Measurements from ENCODE around the gene KYNU. TPM values are rescaled to one million over a fixed set of nuclear protein-coding genes. Genes with fewer than 3 reads are reported as not detected.
"Not testable (repeated sequence)": the region's sequence is repeated elsewhere in the genome, so short reads cannot be mapped to it uniquely, and the experiment has no call there.

KYNU gene
- total RNA-seq, 3 donors from 2014 or later, result 1.7 to 3.3 (median 2.7) TPM

DNA sequence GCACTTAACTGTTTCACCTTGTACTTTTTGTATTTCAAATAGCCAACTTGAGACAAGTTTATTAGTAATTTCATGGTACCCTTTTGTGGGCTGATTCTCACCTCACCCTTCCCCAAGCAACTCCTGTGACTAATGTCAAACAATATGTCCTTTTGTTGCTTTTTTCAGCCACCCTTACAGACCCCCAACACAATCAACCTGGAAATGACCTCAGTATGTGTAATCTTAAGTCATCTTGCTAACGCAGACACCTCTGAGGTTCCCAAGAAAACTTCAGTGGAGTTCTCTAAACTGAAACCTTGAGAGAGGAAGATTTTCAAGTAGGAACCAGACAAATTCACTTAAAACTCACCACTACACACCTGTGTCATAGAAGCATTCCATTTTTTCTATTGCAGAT, 69.5 kb downstream of the KYNU start:
- no peaks in the 10 kb centered on the region for H3K9me3 ChIP-seq
- no peaks in the 10 kb centered on the region for H3K4me1 ChIP-seq (ENCODE audit: low read depth)

DNA sequence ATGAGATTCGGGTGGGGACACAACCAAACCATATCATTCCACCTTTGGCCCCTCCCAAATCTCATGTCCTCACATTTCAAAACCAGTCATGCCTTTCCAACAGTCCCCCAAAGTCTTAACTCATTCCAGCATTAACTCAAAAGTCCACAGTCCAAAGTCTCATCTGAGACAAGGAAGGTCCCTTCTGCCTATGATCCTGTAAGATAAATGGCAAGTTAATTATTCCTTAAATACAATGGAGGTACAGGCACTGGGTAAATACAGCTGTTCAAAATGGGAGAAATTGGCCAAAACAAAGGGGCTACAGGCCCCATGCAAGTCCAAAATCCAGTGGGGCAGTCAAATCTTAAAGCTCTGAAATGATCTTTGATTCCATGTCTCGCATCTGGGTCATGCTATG, 71.3 kb downstream of the KYNU start:
- H3K36me3 ChIP-seq (ENCODE audit: low read depth); H3K4me1 ChIP-seq (ENCODE audit: low read depth); H3K9me3 ChIP-seq; DNase-seq; intact Hi-C loops (cut with DNase I, micrococcal nuclease); H3K4me3 ChIP-seq; ATAC-seq: not testable (repeated sequence)

More for the DNA sequence above, 69.5 kb downstream of the KYNU start:
- TF ChIP-seq, protein P1, sequence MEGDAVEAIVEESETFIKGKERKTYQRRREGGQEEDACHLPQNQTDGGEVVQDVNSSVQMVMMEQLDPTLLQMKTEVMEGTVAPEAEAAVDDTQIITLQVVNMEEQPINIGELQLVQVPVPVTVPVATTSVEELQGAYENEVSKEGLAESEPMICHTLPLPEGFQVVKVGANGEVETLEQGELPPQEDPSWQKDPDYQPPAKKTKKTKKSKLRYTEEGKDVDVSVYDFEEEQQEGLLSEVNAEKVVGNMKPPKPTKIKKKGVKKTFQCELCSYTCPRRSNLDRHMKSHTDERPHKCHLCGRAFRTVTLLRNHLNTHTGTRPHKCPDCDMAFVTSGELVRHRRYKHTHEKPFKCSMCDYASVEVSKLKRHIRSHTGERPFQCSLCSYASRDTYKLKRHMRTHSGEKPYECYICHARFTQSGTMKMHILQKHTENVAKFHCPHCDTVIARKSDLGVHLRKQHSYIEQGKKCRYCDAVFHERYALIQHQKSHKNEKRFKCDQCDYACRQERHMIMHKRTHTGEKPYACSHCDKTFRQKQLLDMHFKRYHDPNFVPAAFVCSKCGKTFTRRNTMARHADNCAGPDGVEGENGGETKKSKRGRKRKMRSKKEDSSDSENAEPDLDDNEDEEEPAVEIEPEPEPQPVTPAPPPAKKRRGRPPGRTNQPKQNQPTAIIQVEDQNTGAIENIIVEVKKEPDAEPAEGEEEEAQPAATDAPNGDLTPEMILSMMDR (IDR thresholded peaks at IDR 0.05), result no peak
- no peaks in the 10 kb centered on the region for H3K36me3 ChIP-seq (ENCODE audit: low read depth)
- intact Hi-C loops (cut with DNase I, micrococcal nuclease), result no loop called here
- H3K4me3 ChIP-seq, result no peak overlapping the region
- ATAC-seq (no peak), DNase-seq (no peak)

DNA sequence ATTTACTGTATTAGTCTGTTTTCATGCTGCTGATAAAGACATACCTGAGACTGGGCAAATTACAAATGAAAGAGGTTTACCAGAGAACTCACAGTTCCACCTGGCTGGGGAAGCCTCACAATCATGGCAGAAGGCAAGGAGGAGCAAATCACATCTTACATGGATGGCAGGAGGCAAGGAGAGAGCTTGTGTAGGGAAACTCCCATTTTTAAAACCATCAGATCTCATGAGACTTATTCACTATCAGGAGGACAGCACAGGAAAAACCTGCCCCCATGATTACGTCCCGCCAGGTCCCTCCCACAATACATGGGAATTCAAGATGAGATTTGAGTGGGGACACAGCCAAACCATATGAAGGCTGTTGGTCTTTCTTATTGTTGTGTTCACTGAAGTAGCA, 72.9 kb downstream of the KYNU start:
- ATAC-seq; intact Hi-C loops (cut with DNase I, micrococcal nuclease); H3K4me1 ChIP-seq (ENCODE audit: low read depth); H3K4me3 ChIP-seq; H3K9me3 ChIP-seq; DNase-seq; H3K36me3 ChIP-seq (ENCODE audit: low read depth): not testable (repeated sequence)

DNA sequence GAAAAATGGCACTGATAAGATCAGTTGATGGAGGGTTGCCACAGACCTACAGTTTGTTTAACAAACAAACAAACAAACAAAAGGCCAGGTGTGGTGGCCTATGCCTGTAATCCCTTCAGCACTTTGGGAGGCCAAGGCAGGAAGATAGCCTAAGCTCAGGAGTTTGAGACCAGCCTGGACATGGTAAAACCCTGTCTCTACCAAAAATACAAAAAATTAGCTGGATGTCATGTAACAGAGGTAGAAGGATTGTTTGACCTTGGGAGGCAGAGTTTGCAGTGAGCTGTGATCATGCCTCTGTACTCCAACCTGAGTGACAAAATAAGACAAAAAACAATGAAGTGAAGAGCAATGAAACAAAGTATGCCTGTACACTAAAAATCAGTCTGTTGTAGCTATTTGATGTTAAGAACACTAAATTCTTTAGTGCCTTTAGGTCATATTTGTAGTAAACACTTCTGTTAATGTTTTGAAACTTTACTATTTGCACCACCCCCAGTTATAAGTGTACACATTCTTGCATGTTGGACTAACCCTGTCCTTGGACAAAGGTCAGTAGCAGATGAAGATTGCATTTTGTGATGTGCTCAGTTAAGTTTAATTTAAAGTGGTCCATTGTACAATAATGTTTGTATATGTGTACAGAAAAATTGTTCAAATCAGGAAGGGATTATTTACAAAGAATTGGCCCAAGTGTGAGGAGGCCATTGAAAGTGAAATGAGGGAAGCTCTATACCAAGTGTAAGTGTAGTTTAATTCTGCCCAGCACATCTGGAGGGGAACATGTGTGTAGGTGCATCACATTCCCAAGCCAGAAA, 73.9 kb downstream of the KYNU start:
- intact Hi-C loops (cut with DNase I, micrococcal nuclease), result no loop called here
- ATAC-seq (no peak), DNase-seq (no peak)
- H3K36me3 ChIP-seq (ENCODE audit: low read depth), result no peaks in the 10 kb centered on the region
- H3K4me1 ChIP-seq (ENCODE audit: low read depth), result no peaks in the 10 kb centered on the region
- H3K9me3 ChIP-seq, result no peaks in the 10 kb centered on the region
- TF ChIP-seq, protein P1 (IDR thresholded peaks at IDR 0.05), result no peak
- no peak overlapping the region for H3K4me3 ChIP-seq

DNA sequence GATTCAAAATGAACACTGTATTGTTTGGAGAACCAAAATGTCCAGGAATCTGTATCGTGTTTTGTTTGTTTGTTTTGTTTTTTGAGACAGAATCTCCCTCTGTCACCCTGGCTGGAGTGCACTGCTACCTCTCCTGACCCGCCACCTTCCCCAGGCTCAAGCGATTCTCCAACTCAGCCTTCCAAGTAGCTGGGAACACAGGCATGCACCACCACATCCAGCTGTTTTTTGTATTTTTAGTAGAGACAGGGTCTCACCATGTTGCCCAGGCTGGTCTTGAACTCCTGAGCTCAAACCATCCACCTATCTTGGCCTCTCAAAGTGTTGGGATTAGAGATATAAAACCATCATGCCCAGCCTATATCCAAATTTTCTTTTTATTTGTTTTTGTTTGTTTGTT, 74.6 kb downstream of the KYNU start:
- Histone ChIP-seq H3K4me1 (ENCODE audit: low read depth) (no peaks in the 10 kb centered on the region), H3K9me3 (no peaks in the 10 kb centered on the region), H3K36me3 (ENCODE audit: low read depth) (no peaks in the 10 kb centered on the region), H3K4me3 (no peak overlapping the region)
- ATAC-seq (no peak), DNase-seq (no peak)
- intact Hi-C loops (cut with DNase I, micrococcal nuclease), result no loop called here
- TF ChIP-seq, protein P1 (IDR thresholded peaks at IDR 0.05), result no peak

DNA sequence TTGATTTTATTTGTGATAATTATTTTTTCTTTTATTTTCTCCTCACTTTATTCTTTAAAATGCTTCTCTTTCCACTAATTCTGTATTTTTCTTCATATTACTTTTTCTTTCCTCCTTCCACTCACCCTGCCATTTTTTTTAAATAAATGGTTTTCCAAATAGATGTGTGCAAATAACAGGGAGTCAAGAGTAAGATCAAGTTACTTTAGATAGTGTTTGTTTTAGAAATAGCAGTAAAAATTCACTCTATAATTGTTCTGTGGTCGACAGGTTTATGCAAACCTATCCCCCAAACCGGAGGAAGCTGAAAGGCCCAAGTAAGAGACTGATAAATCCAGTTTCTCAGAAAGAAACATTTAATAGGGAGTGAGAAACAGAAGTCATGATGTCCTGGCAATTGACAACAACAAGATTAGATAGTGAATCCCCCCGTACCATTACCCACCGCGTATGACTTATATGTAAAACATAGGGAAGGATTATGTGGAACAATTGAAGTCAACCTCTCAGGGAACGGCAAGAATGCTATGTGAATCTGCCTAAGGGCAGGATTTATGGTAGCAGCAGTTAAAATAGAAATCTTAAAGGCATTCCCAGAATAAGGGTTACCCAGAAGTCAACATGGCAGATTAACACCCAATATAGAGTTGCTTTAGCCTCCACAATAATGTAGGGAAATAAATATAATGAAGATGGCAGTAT, 75.5 kb downstream of the KYNU start:
- intact Hi-C loops (cut with DNase I, micrococcal nuclease), result no loop called here
- H3K9me3 ChIP-seq, result no peaks in the 10 kb centered on the region
- ATAC-seq (no peak), DNase-seq (no peak)
- no peaks in the 10 kb centered on the region for H3K36me3 ChIP-seq (ENCODE audit: low read depth)
- no peaks in the 10 kb centered on the region for H3K4me1 ChIP-seq (ENCODE audit: low read depth)
- H3K4me3 ChIP-seq, result no peak overlapping the region
- TF ChIP-seq, protein P1 (IDR thresholded peaks at IDR 0.05), result no peak
